Upper lobe of left lung (tissue), 6 donors: Measurements from ENCODE around the gene KBTBD13. TPM values are rescaled to one million over a fixed set of nuclear protein-coding genes. Genes with fewer than 3 reads are reported as not detected.
"Not testable (repeated sequence)": the region's sequence is repeated elsewhere in the genome, so short reads cannot be mapped to it uniquely, and the experiment has no call there.

Source experiments
- ATAC-seq, 2 donors: fragments of 200-7000 bp; cut with Tn5 transposase; one replicate each; pipeline ENCODE4 v1.9.1; 2022; ENCODE audit warnings: mild to moderate bottlenecking in 2 of 2, moderate library complexity in 2 of 2; ENCODE audit not compliant: low FRiP score in 2 of 2
- DNase-seq, 2 donors: peaks; one replicate each; pipeline ENCODE4 v3.0.0-alpha.2; 2019 to 2020
- H3K27ac ChIP-seq, 4 donors: fragments of 200-600 bp; sonication (generic); one replicate each; pipeline ENCODE4 v1.5.1; 2016 to 2019
- H3K27me3 ChIP-seq, 4 donors: fragments of 200-600 bp; sonication (generic); one replicate each; pipeline ENCODE4 v1.5.1; 2017 to 2019
- H3K36me3 ChIP-seq, 4 donors: fragments of 200-600 bp; sonication (generic); one replicate each; pipeline ENCODE4 v1.5.1; 2016 to 2019
- H3K4me1 ChIP-seq, 4 donors: fragments of 200-600 bp; sonication (generic); one replicate each; pipeline ENCODE4 v1.5.1; 2018 to 2019
- H3K4me3 ChIP-seq, 4 donors: fragments of 200-600 bp; sonication (generic); one replicate each; pipeline ENCODE4 v1.5.1; 2017 to 2019; ENCODE audit warnings: mild to moderate bottlenecking in 2 of 4, moderate library complexity in 1 of 4
- H3K9me3 ChIP-seq, 4 donors: fragments of 200-600 bp; sonication (generic); one replicate each; pipeline ENCODE4 v1.5.1; 2018 to 2019
- EP300 ChIP-seq, 4 donors: sonication (generic); formaldehyde crosslinking; IDR thresholded peaks; one replicate each; pipeline ENCODE4 v1.5.1; 2017; ENCODE audit warnings: antibody characterized with exemption in 4 of 4, control low read depth in 2 of 4
- POLR2A ChIP-seq, 4 donors: fragments of 450-650 bp; IDR thresholded peaks; one replicate each; pipeline ENCODE4 v1.5.1; 2016 to 2017; ENCODE audit warnings: antibody characterized with exemption in 4 of 4, mild to moderate bottlenecking in 2 of 4
- POLR2AphosphoS5 ChIP-seq, 2 donors: sonication (generic); formaldehyde crosslinking; IDR thresholded peaks; one replicate each; pipeline ENCODE4 v1.5.1; 2017; ENCODE audit warnings: antibody characterized with exemption in 2 of 2
- WGBS, 2 donors: methylation state at CpG; one replicate each; pipeline ENCODE4 v1.1.5; 2017 to 2018; 5-methylcytosine and 5-hydroxymethylcytosine counted together
- total RNA-seq, 6 donors: library from RNA; depleted of rRNA in 4 of 6; stranded (reverse); fragments of >200 nt in 4 of 6; gene quantifications; one replicate each; pipeline versions ENCODE4 v1.1.0 to v1.2.1, GENCODE V29; 2016 to 2021
- TF ChIP-seq, protein P1 (sequence below), 6 experiments: fragments of 450-650 bp in 4 of 6; fragments of 200-600 bp in 2 of 6; sonication (generic) in 2 of 6; IDR thresholded peaks; one replicate each; pipeline ENCODE4 v1.5.1; 2016 to 2019; ENCODE audit warnings: antibody characterized with exemption in 6 of 6
- donor health status: DM: no; HTN: no; CAD: no; lungs with moderate emphysema.
- donor health status: DM: no; HTN: yes; CAD: no; lungs with severe emphysema.

The KBTBD13 gene
- total RNA-seq, 6 donors from 2014 or later = not detected

DNA sequence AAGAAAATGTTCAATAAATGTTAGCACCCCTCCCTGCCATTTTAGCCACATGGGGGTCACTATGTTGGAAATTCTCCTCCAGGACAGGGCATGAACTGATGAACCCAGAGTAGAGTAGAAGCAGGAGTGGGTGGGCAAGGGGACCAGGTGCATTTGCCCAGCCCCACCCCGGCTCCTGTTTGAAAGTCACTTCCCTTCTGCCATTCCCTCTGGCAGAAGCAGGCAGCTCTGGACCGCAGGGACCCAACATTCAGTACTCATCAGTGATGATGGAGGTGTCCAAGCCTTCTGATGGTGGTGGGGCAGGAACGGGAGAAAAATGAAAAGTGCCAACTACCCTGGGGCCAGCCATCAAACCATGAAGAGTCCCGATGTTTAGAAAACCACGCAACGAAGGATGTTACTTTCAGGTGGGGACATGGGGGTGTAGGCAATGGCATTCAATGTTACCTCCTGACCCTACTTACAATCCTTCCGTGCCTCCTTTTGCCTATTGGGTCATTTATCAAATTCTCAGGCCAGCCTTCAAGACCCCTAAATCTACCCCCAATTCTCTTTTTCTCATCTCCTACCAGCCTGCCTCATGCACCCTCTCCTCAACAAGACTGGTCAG is 21.2 kb downstream of the KBTBD13 start:
- TF ChIP-seq, protein P1, sequence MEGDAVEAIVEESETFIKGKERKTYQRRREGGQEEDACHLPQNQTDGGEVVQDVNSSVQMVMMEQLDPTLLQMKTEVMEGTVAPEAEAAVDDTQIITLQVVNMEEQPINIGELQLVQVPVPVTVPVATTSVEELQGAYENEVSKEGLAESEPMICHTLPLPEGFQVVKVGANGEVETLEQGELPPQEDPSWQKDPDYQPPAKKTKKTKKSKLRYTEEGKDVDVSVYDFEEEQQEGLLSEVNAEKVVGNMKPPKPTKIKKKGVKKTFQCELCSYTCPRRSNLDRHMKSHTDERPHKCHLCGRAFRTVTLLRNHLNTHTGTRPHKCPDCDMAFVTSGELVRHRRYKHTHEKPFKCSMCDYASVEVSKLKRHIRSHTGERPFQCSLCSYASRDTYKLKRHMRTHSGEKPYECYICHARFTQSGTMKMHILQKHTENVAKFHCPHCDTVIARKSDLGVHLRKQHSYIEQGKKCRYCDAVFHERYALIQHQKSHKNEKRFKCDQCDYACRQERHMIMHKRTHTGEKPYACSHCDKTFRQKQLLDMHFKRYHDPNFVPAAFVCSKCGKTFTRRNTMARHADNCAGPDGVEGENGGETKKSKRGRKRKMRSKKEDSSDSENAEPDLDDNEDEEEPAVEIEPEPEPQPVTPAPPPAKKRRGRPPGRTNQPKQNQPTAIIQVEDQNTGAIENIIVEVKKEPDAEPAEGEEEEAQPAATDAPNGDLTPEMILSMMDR (IDR thresholded peaks at IDR 0.05) = no peak
- TF ChIP-seq EP300 (IDR thresholded peaks at IDR 0.05) = no peak
- no peak for TF ChIP-seq POLR2A (IDR thresholded peaks at IDR 0.05)
- TF ChIP-seq POLR2AphosphoS5 (IDR thresholded peaks at IDR 0.05) = no peak
- no peak overlapping the region for H3K27ac ChIP-seq
- H3K4me1 ChIP-seq = peaks cover 0 to 8% (median 5%) of the 10 kb centered on the region in 4 donors
- no peaks in the 10 kb centered on the region for H3K27me3 ChIP-seq
- peaks cover 9 to 49% (median 32%) of the 10 kb centered on the region in 4 donors for H3K36me3 ChIP-seq
- DNase-seq (no peak), ATAC-seq (no peak)
- no peak overlapping the region for H3K4me3 ChIP-seq
- H3K9me3 ChIP-seq = no peaks in the 10 kb centered on the region
- 92 to 97% methylated on average over 7 of the region's 7 CpGs for WGBS, 2 donors

DNA sequence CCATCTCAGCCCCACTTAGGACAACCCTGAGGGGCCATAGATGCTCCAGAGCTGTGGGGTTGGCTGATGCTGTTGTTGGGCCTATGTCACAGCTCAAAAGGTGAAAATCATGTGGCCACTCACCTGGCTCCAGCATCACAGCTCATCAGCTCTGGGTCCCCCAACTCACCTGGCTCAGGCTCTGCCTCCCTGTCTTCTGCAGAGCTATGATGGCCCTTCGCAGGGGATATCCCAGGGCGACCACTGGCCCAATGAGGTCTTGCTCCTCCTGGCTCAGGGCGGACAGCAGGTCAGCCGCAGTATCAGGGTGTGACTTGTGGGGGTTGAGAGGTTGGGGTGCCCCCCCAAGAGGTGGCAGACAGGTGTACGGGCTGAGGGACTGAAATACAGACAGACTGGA is 22.8 kb downstream of the KBTBD13 start:
- TF ChIP-seq POLR2AphosphoS5 (IDR thresholded peaks at IDR 0.05) = no peak
- no peak for TF ChIP-seq POLR2A (IDR thresholded peaks at IDR 0.05)
- TF ChIP-seq EP300 (IDR thresholded peaks at IDR 0.05) = no peak
- TF ChIP-seq, protein P1 (IDR thresholded peaks at IDR 0.05) = no peak
- WGBS, 2 donors = 93% methylated on average over 5 of the region's 5 CpGs; no CpG with 5 or more reads in 1 of the 2 donors
- H3K9me3 ChIP-seq = no peaks in the 10 kb centered on the region
- no peaks in the 10 kb centered on the region for H3K27me3 ChIP-seq
- H3K36me3 ChIP-seq = peaks cover 9 to 49% (median 32%) of the 10 kb centered on the region in 4 donors
- peaks cover 0 to 8% (median 5%) of the 10 kb centered on the region in 4 donors for H3K4me1 ChIP-seq
- no peak for ATAC-seq
- H3K27ac ChIP-seq = no peak overlapping the region
- H3K4me3 ChIP-seq = no peak overlapping the region
- no peak for DNase-seq

DNA sequence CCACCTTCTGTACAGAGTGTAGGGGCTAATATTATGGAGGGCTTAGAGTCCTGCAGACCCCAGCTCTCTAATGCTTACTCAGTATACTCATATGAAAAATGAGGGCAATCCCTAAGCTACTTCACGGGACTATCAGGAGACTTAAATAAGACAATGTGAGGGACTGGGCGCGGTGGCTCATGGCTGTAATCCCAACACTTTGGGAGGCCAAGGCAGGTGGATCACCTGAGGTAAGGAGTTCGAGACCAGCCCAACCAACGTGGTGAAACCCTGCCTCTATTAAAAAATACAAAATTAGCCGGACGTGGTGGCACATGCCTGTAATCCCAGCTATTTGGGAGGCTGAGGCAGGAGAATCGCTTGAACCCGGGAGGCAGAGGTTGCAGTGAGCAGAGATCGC is 23.3 kb downstream of the KBTBD13 start:
- not testable (repeated sequence) for H3K4me3 ChIP-seq, H3K4me1 ChIP-seq, DNase-seq, ATAC-seq, H3K27me3 ChIP-seq, H3K9me3 ChIP-seq, H3K27ac ChIP-seq
- 96 to 97% methylated on average over 10 of the region's 10 CpGs for WGBS, 2 donors
- peaks cover 9 to 52% (median 32%) of the 10 kb centered on the region in 4 donors for H3K36me3 ChIP-seq

DNA sequence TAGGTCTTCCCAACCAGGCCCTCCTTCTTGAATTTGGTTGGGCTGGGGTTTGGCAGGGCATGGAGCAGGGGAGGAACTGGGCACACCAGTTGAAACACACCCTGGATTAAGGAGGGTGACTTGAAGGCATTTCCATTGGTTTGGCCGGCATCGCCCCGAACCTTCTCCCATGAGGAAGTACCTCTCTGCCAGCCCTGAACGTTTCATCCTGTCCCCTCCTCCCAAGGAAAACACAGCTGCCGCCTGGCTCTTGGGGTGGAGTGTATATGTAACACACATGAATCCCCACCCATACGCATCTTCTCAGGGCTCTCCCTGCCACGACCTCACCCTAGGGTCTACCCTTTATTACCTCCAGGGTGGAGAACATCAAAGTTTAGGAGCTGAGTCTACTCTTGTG is 23.9 kb downstream of the KBTBD13 start:
- H3K4me1 ChIP-seq = peaks cover 0 to 8% (median 4%) of the 10 kb centered on the region in 4 donors
- H3K36me3 ChIP-seq = peaks cover 9 to 58% (median 35%) of the 10 kb centered on the region in 4 donors
- TF ChIP-seq EP300 (IDR thresholded peaks at IDR 0.05) = no peak
- no peaks in the 10 kb centered on the region for H3K9me3 ChIP-seq
- H3K27me3 ChIP-seq = no peaks in the 10 kb centered on the region
- WGBS, 2 donors = 69 to 74% methylated on average over 4 to 6 of the region's 7 CpGs
- no peak overlapping the region for H3K27ac ChIP-seq
- DNase-seq (no peak), ATAC-seq (no peak)
- H3K4me3 ChIP-seq = no peak overlapping the region

DNA sequence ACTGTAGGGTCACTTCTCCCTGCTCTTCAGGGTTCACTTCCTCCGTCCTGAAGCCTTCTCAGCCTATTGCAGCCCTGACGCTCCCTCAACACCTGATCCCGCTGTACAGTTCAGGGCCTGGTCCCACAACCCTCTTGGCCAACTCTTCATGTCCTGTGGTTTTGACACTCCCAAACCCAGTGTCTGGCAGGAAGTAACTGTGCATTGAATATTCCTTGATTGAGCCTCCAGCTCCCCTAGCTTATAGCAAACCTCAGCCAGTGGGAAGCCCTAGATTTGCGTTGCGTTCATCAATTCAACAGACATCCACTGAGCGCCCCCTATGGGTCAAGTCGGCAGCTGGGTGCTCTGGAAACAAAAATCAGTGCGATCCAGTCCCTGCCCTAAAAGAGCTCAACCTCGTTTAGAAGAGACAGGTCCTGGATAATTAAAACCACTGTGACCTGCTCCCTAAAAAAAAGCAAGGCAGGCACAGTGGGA is 24.9 kb downstream of the KBTBD13 start:
- ATAC-seq (peak; percentile 71 to 76), DNase-seq (peak in 1 of 2 donors; percentile 71)
- no peak overlapping the region for H3K4me3 ChIP-seq
- no peak overlapping the region for H3K27ac ChIP-seq
- WGBS, 2 donors = 33 to 34% methylated on average over 5 to 9 of the region's 9 CpGs
- peaks cover 0 to 8% (median 4%) of the 10 kb centered on the region in 4 donors for H3K4me1 ChIP-seq
- H3K9me3 ChIP-seq = no peaks in the 10 kb centered on the region
- no peaks in the 10 kb centered on the region for H3K27me3 ChIP-seq
- peaks cover 9 to 68% (median 41%) of the 10 kb centered on the region in 4 donors for H3K36me3 ChIP-seq
- TF ChIP-seq, protein P1 (IDR thresholded peaks at IDR 0.05) = peak; percentile 41 to 77 (median 66)
- TF ChIP-seq POLR2AphosphoS5 (IDR thresholded peaks at IDR 0.05) = no peak
